Large intestine (tissue), 3 donors: Measurements from ENCODE around the gene IPP. TPM values are rescaled to one million over a fixed set of nuclear protein-coding genes. Genes with fewer than 3 reads are reported as not detected.
"Not testable (repeated sequence)": the region's sequence is repeated elsewhere in the genome, so short reads cannot be mapped to it uniquely, and the experiment has no call there.

Experiments
- DNase-seq, 2 donors: peaks; one replicate each; pipeline versions ENCODE4 v3.0.0 to v3.0.0-alpha.2; 2013
- H3K27ac ChIP-seq: one replicate; pipeline ENCODE4 v1.5.1; 2013; ENCODE audit warnings: low read length
- H3K27me3 ChIP-seq: 2 replicates; pipeline ENCODE4 v1.6.1; 2013; ENCODE audit warnings: low read length; ENCODE audit not compliant: control insufficient read depth, insufficient read depth
- H3K36me3 ChIP-seq: 2 replicates; pipeline ENCODE4 v1.6.1; 2013; ENCODE audit warnings: low read length; ENCODE audit not compliant: control insufficient read depth, insufficient read depth
- H3K4me1 ChIP-seq: one replicate; pipeline ENCODE4 v1.6.1; 2013; ENCODE audit warnings: low read length; ENCODE audit not compliant: control insufficient read depth, insufficient read depth
- H3K4me3 ChIP-seq: one replicate; pipeline ENCODE4 v1.5.1; 2013; ENCODE audit warnings: low read length
- H3K9me3 ChIP-seq: one replicate; pipeline ENCODE4 v1.6.1; 2013; ENCODE audit warnings: mild to moderate bottlenecking, low read depth, low read length, moderate library complexity; ENCODE audit not compliant: control insufficient read depth
- WGBS: methylation state at CpG from one replicate; pipeline ENCODE4 v1.1.5; 2013; ENCODE audit warnings: low lambda C conversion rate; ENCODE audit not compliant: insufficient coverage; 5-methylcytosine and 5-hydroxymethylcytosine counted together
- polyA plus RNA-seq: library from polyadenylated mRNA; unstranded; fragments of 120-200 nt; gene quantifications from one replicate; pipeline ENCODE4 v1.2.1, GENCODE V29; 2013

The IPP gene
- polyA plus RNA-seq, 1 donor, result 16.8 TPM

- no CpG with 5 or more reads among the region's 4 CpGs for WGBS
- Histone ChIP-seq H3K27ac (no peak overlapping the region), H3K27me3 (no peaks in the 10 kb centered on the region), H3K9me3 (no peaks in the 10 kb centered on the region), H3K36me3 (no peaks in the 10 kb centered on the region), H3K4me3 (no peak overlapping the region), H3K4me1 (no peaks in the 10 kb centered on the region)
- no peak for DNase-seq
Observed at GRCh38 chr1:45769261-45769932, 18.9 kb upstream of the IPP start.

- H3K9me3 ChIP-seq, result no peaks in the 10 kb centered on the region
- no CpG with 5 or more reads among the region's 6 CpGs for WGBS
- no peaks in the 10 kb centered on the region for H3K27me3 ChIP-seq
- no peaks in the 10 kb centered on the region for H3K36me3 ChIP-seq
- no peak overlapping the region for H3K4me3 ChIP-seq
- no peak overlapping the region for H3K27ac ChIP-seq
- DNase-seq, result no peak
- H3K4me1 ChIP-seq, result no peaks in the 10 kb centered on the region
Observed at GRCh38 chr1:45767035-45767434, 16.6 kb upstream of the IPP start.

GRCh38 chr1:45765999-45766792, 15.7 kb upstream of the IPP start:
- Histone ChIP-seq H3K27me3 (no peaks in the 10 kb centered on the region), H3K9me3 (no peaks in the 10 kb centered on the region), H3K4me1 (no peaks in the 10 kb centered on the region), H3K36me3 (no peaks in the 10 kb centered on the region), H3K4me3 (no peak overlapping the region), H3K27ac (no peak overlapping the region)
- DNase-seq, result no peak
- WGBS, result 67% methylated on average over 2 of the region's 13 CpGs

- H3K4me1 ChIP-seq, result no peaks in the 10 kb centered on the region
- no peak overlapping the region for H3K27ac ChIP-seq
- WGBS, result 50% methylated on average over 1 of the region's 3 CpGs
Observed at GRCh38 chr1:45762291-45762690, 11.8 kb upstream of the IPP start.

GRCh38 chr1:45755697-45756096, 5.2 kb upstream of the IPP start:
- peaks cover 6% of the 10 kb centered on the region for H3K9me3 ChIP-seq
- DNase-seq, result no peak
- WGBS, result no CpG with 5 or more reads among the region's 5 CpGs
- no peaks in the 10 kb centered on the region for H3K27me3 ChIP-seq
- H3K36me3 ChIP-seq, result no peaks in the 10 kb centered on the region
- H3K27ac ChIP-seq, result no peak overlapping the region
- H3K4me1 ChIP-seq, result peaks cover 8% of the 10 kb centered on the region
- no peak overlapping the region for H3K4me3 ChIP-seq

More at GRCh38 chr1:45762291-45762690, 11.8 kb upstream of the IPP start:
- DNase-seq, result no peak
- Histone ChIP-seq H3K36me3 (no peaks in the 10 kb centered on the region), H3K4me3 (no peak overlapping the region), H3K9me3 (no peaks in the 10 kb centered on the region), H3K27me3 (no peaks in the 10 kb centered on the region)

GRCh38 chr1:45753248-45754037, 3.0 kb upstream of the IPP start:
- 43% methylated on average over 1 of the region's 11 CpGs for WGBS
- Histone ChIP-seq H3K36me3 (no peaks in the 10 kb centered on the region), H3K27ac (no peak overlapping the region), H3K4me3 (no peak overlapping the region), H3K27me3 (no peaks in the 10 kb centered on the region), H3K4me1 (peaks cover 8% of the 10 kb centered on the region), H3K9me3 (peaks cover 6% of the 10 kb centered on the region)
- DNase-seq, result no peak

- no peak overlapping the region for H3K27ac ChIP-seq
- no CpG with 5 or more reads among the region's 2 CpGs for WGBS
- peaks cover 8% of the 10 kb centered on the region for H3K4me1 ChIP-seq
- H3K27me3 ChIP-seq, result no peaks in the 10 kb centered on the region
- H3K9me3 ChIP-seq, result peaks cover 6% of the 10 kb centered on the region
- no peaks in the 10 kb centered on the region for H3K36me3 ChIP-seq
- no peak for DNase-seq
- H3K4me3 ChIP-seq, result no peak overlapping the region
Observed at GRCh38 chr1:45752441-45753052, 2.1 kb upstream of the IPP start.

- WGBS, result 100% methylated on average over 1 of the region's 2 CpGs
- no peaks in the 10 kb centered on the region for H3K27me3 ChIP-seq
- H3K36me3 ChIP-seq, result no peaks in the 10 kb centered on the region
- no peak overlapping the region for H3K4me3 ChIP-seq
- peaks cover 6% of the 10 kb centered on the region for H3K9me3 ChIP-seq
- no peak for DNase-seq
- no peak overlapping the region for H3K27ac ChIP-seq
- peaks cover 8% of the 10 kb centered on the region for H3K4me1 ChIP-seq
Observed at GRCh38 chr1:45752014-45752413, 1.6 kb upstream of the IPP start.

GRCh38 chr1:45751039-45751838, 786 bp upstream of the IPP start:
- H3K4me3 ChIP-seq, result peak overlapping the region; percentile 86
- H3K4me1 ChIP-seq, H3K36me3 ChIP-seq, DNase-seq, H3K27me3 ChIP-seq, H3K9me3 ChIP-seq: not testable (repeated sequence)
- WGBS, result 73% methylated on average over 3 of the region's 24 CpGs
- H3K27ac ChIP-seq, result peak overlapping the region; percentile 99
